ENCODE results near the gene PTPRC.

PTPRC gene

GRCh38 chr1:198631292-198631691 is 7.5 kb upstream of the PTPRC start:
- Mint-ChIP-seq H3K27me3 (ENCODE audit: low read depth) (no peaks in the 10 kb centered on the region), H3K27ac (no peak overlapping the region), H3K36me3 (ENCODE audit: low read depth) (no peaks in the 10 kb centered on the region), H3K4me1 (no peaks in the 10 kb centered on the region), H3K9me3 (no peaks in the 10 kb centered on the region), H3K4me3 (no peak overlapping the region)
- no peak for TF ChIP-seq CTCF (IDR thresholded peaks at IDR 0.05; ENCODE audit: unreplicated experiment in 3 of 3)

GRCh38 chr1:198632007-198632406 is 6.8 kb upstream of the PTPRC start:
- H3K36me3 Mint-ChIP-seq (ENCODE audit: low read depth) = no peaks in the 10 kb centered on the region
- H3K27me3 Mint-ChIP-seq (ENCODE audit: low read depth) = no peaks in the 10 kb centered on the region
- H3K9me3 Mint-ChIP-seq = no peaks in the 10 kb centered on the region
- no peak overlapping the region for H3K27ac Mint-ChIP-seq
- H3K4me3 Mint-ChIP-seq = no peak overlapping the region
- no peak for TF ChIP-seq CTCF (IDR thresholded peaks at IDR 0.05; ENCODE audit: unreplicated experiment in 3 of 3)
- H3K4me1 Mint-ChIP-seq = no peaks in the 10 kb centered on the region

GRCh38 chr1:198633675-198634121 is 5.1 kb upstream of the PTPRC start:
- Mint-ChIP-seq H3K4me1 (no peaks in the 10 kb centered on the region), H3K9me3 (no peaks in the 10 kb centered on the region), H3K36me3 (ENCODE audit: low read depth) (no peaks in the 10 kb centered on the region), H3K27me3 (ENCODE audit: low read depth) (no peaks in the 10 kb centered on the region), H3K4me3 (no peak overlapping the region), H3K27ac (no peak overlapping the region)
- no peak for TF ChIP-seq CTCF (IDR thresholded peaks at IDR 0.05; ENCODE audit: unreplicated experiment in 3 of 3)

GRCh38 chr1:198635964-198636363 is 2.9 kb upstream of the PTPRC start:
- no peak for TF ChIP-seq CTCF (IDR thresholded peaks at IDR 0.05; ENCODE audit: unreplicated experiment in 3 of 3)
- Mint-ChIP-seq H3K27ac (no peak overlapping the region), H3K4me1 (no peaks in the 10 kb centered on the region), H3K9me3 (no peaks in the 10 kb centered on the region), H3K27me3 (ENCODE audit: low read depth) (no peaks in the 10 kb centered on the region), H3K36me3 (ENCODE audit: low read depth) (no peaks in the 10 kb centered on the region), H3K4me3 (no peak overlapping the region)

GRCh38 chr1:198636391-198636790 is 2.4 kb upstream of the PTPRC start:
- H3K27ac Mint-ChIP-seq = no peak overlapping the region
- H3K9me3 Mint-ChIP-seq = no peaks in the 10 kb centered on the region
- no peaks in the 10 kb centered on the region for H3K27me3 Mint-ChIP-seq (ENCODE audit: low read depth)
- no peak for TF ChIP-seq CTCF (IDR thresholded peaks at IDR 0.05; ENCODE audit: unreplicated experiment in 3 of 3)
- H3K4me1 Mint-ChIP-seq = no peaks in the 10 kb centered on the region
- H3K36me3 Mint-ChIP-seq (ENCODE audit: low read depth) = no peaks in the 10 kb centered on the region
- no peak overlapping the region for H3K4me3 Mint-ChIP-seq

- Mint-ChIP-seq H3K4me1 (no peaks in the 10 kb centered on the region), H3K9me3 (no peaks in the 10 kb centered on the region), H3K4me3 (no peak overlapping the region), H3K36me3 (ENCODE audit: low read depth) (no peaks in the 10 kb centered on the region), H3K27ac (no peak overlapping the region), H3K27me3 (ENCODE audit: low read depth) (no peaks in the 10 kb centered on the region)
- TF ChIP-seq CTCF (IDR thresholded peaks at IDR 0.05; ENCODE audit: unreplicated experiment in 3 of 3) = no peak
These were observed 1.7 kb upstream of the PTPRC start for GRCh38 chr1:198637157-198637556.
